HEK293T (cell line): ENCODE results near the gene KCNN3.

ENCODE experiments used
- BHLHE40 ChIP-seq: fragments of 450-650 bp; IDR thresholded peaks from 2 replicates; pipeline ENCODE4 v1.6.1; 2016; ENCODE audit warnings: mild to moderate bottlenecking, moderate library complexity, borderline replicate concordance
- CTBP1 ChIP-seq: fragments of 450-650 bp; IDR thresholded peaks from 2 replicates; pipeline ENCODE4 v1.6.1; 2016; ENCODE audit warnings: borderline replicate concordance
- ELF4 ChIP-seq: fragments of 450-650 bp; IDR thresholded peaks from 2 replicates; pipeline ENCODE4 v1.6.1; 2017; ENCODE audit warnings: antibody characterized with exemption
- FOXA1 ChIP-seq: fragments of 450-650 bp; IDR thresholded peaks from 2 replicates; pipeline ENCODE4 v1.6.1; 2016; ENCODE audit warnings: mild to moderate bottlenecking
- FOXM1 ChIP-seq: fragments of 450-650 bp; IDR thresholded peaks from 2 replicates; pipeline ENCODE4 v1.6.1; 2017; ENCODE audit warnings: mild to moderate bottlenecking, borderline replicate concordance
- HDGF ChIP-seq: fragments of 450-650 bp; IDR thresholded peaks from 2 replicates; pipeline ENCODE4 v1.6.1; 2017; ENCODE audit warnings: antibody characterized with exemption, borderline replicate concordance
- LEF1 ChIP-seq: fragments of 450-650 bp; IDR thresholded peaks from 2 replicates; pipeline ENCODE4 v1.6.1; 2017; ENCODE audit warnings: mild to moderate bottlenecking, borderline replicate concordance
- NFRKB ChIP-seq: fragments of 450-650 bp; IDR thresholded peaks from 2 replicates; pipeline ENCODE4 v1.6.1; 2016; ENCODE audit warnings: mild to moderate bottlenecking, moderate library complexity
- SP1 ChIP-seq: fragments of 450-650 bp; IDR thresholded peaks from 2 replicates; pipeline ENCODE4 v1.6.1; 2017
- SUZ12 ChIP-seq: fragments of 450-650 bp; IDR thresholded peaks from 2 replicates; pipeline ENCODE4 v1.6.1; 2016; ENCODE audit warnings: mild to moderate bottlenecking
- ZNF384 ChIP-seq: fragments of 450-650 bp; IDR thresholded peaks from 2 replicates; pipeline ENCODE4 v1.6.1; 2016

DNA sequence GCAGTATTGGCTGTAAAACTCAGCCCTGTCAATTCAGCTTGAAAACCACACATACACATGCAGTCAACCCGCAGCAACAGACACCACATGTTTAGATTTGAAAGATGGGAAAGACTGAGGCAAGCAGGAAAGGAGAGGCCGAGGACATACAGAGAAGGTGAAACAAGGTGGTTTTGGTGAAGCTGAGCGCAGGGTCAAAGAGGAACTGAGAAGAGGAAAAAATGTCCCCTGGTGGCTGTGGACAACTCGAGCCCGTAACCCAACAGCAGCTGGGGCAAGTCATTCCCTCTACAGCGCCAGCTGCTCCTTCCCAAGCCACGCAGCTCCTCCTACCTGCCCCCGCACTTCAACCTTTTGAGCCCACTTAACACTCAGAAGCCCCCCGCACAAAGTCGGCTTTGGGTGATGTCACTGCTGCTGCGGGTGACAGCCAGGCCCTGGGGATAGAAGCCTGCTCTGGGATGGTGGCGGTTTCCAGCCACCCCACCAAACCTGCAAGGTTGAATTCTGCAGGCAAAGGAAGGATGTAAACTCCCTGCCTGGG lies 63.0 kb downstream of the KCNN3 start:
- TF ChIP-seq ZNF384 (no peak), HDGF (no peak), SP1 (no peak), FOXA1 (no peak), SUZ12 (no peak), NFRKB (no peak), LEF1 (no peak), CTBP1 (no peak), BHLHE40 (no peak), FOXM1 (no peak), ELF4 (no peak)
